H1 (cell line): ENCODE data around the gene CHD6. TPM values are rescaled to one million over a fixed set of nuclear protein-coding genes. Genes with fewer than 3 reads are reported as not detected.

Experiments used
- CTCF ChIA-PET: fragments of 300-600 bp; sonication (Branson Sonifier 250); formaldehyde crosslinking; loops from one replicate; lab custom pipeline; 2021; ENCODE audit not compliant: partially characterized antibody; lab: Charles Lee
- POLR2A ChIA-PET: fragments of 300-600 bp; sonication (Branson Sonifier 250); formaldehyde crosslinking; loops from one replicate; lab custom pipeline; 2021; ENCODE audit warnings: inconsistent platforms; ENCODE audit not compliant: partially characterized antibody; lab: Charles Lee
- DNase-seq, 2 experiments: peaks; one replicate each; pipeline versions ENCODE4 v3.0.0 to v3.0.0-alpha.2; 2010 to 2022; ENCODE audit warnings: low spot score in 2 of 2, low read depth in 1 of 2, mixed read lengths in 1 of 2
- FAIRE-seq: peaks from 2 replicates; lab custom pipeline; 2011; peaks lifted over from hg19 to GRCh38; lab: Jason Lieb, UNC
- H2AFZ ChIP-seq: 2 replicates; pipeline ENCODE4 v1.8.1; 2012; ENCODE audit warnings: low read length, inconsistent platforms
- H2AK5ac ChIP-seq: 2 replicates; pipeline ENCODE4 v1.6.1; 2013; ENCODE audit warnings: low read depth, low read length
- H2BK120ac ChIP-seq: replicated peaks from 2 replicates; pipeline ENCODE3; 2013; ENCODE audit warnings: low read depth, low read length, inconsistent platforms
- H2BK12ac ChIP-seq: 2 replicates; pipeline ENCODE4 v1.6.1; 2013; ENCODE audit warnings: low read depth, low read length
- H2BK15ac ChIP-seq: 2 replicates; pipeline ENCODE4 v1.6.1; 2013; ENCODE audit warnings: low read length
- H2BK20ac ChIP-seq: 2 replicates; pipeline ENCODE4 v1.6.1; 2013; ENCODE audit warnings: low read length
- H2BK5ac ChIP-seq: 2 replicates; pipeline ENCODE4 v1.6.1; 2013; ENCODE audit warnings: low read depth, low read length
- H3K14ac ChIP-seq: 2 replicates; pipeline ENCODE4 v1.6.1; 2013; ENCODE audit warnings: inconsistent platforms; ENCODE audit not compliant: insufficient read length
- H3K18ac ChIP-seq: 2 replicates; pipeline ENCODE4 v1.6.1; 2013; ENCODE audit warnings: low read length; ENCODE audit errors: extremely low read depth
- H3K23ac ChIP-seq: 2 replicates; pipeline ENCODE4 v1.6.1; 2013; ENCODE audit warnings: inconsistent platforms; ENCODE audit not compliant: insufficient read length
- H3K23me2 ChIP-seq: 2 replicates; pipeline ENCODE4 v1.6.1; 2013; ENCODE audit warnings: low read depth, low read length
- H3K27ac ChIP-seq: 2 replicates; pipeline ENCODE4 v1.6.1; 2011; ENCODE audit warnings: low read depth, low read length, inconsistent platforms
- H3K27me3 ChIP-seq, 4 experiments: replicated peaks in 1 of 4; 1 replicate in 1 of 4; 2 replicates in 3 of 4; pipeline versions ENCODE4 v1.6.1 to v1.8.1; 2011 to 2013; ENCODE audit warnings: low read length in 3 of 4, mild to moderate bottlenecking in 3 of 4, inconsistent platforms in 2 of 4, mixed read lengths in 2 of 4, moderate library complexity in 1 of 4; ENCODE audit not compliant: control insufficient read depth in 3 of 4, insufficient read depth in 3 of 4; ENCODE audit errors: extremely low read depth in 1 of 4
- H3K36me3 ChIP-seq, 4 experiments: 2 replicates each; pipeline versions ENCODE4 v1.6.1 to v1.8.1; 2011 to 2013; ENCODE audit warnings: mild to moderate bottlenecking in 4 of 4, low read length in 3 of 4, moderate library complexity in 2 of 4, control low read depth in 1 of 4, inconsistent platforms in 1 of 4; ENCODE audit not compliant: insufficient read depth in 4 of 4, control insufficient read depth in 2 of 4
- H3K4ac ChIP-seq: replicated peaks from 2 replicates; pipeline ENCODE3; 2013; ENCODE audit warnings: low read length, low read depth, mixed read lengths, inconsistent platforms; ENCODE audit not compliant: insufficient read length
- H3K4me1 ChIP-seq, 4 experiments: replicated peaks in 1 of 4; 1 replicate in 1 of 4; 2 replicates in 3 of 4; pipeline versions ENCODE4 v1.6.1 to v1.8.1; 2011 to 2013; ENCODE audit warnings: low read length in 3 of 4, inconsistent platforms in 2 of 4, mixed read lengths in 1 of 4; ENCODE audit not compliant: insufficient read depth in 4 of 4, control insufficient read depth in 3 of 4
- H3K4me2 ChIP-seq, 2 experiments: 2 replicates each; pipeline versions ENCODE4 v1.6.1 to v1.8.1; 2011 to 2013; ENCODE audit warnings: low read depth in 2 of 2, low read length in 2 of 2, control low read depth in 1 of 2, inconsistent platforms in 1 of 2, mild to moderate bottlenecking in 1 of 2; ENCODE audit not compliant: insufficient read depth in 1 of 2
- H3K4me3 ChIP-seq, 4 experiments: fragments of 200-600, 300-600 bp in 1 of 4; sonication (generic), shearing (Covaris generic), sonication (Bioruptor Twin) in 1 of 4; 2 replicates each; pipeline versions ENCODE4 v1.5.1 to v1.8.1; 2011 to 2016; ENCODE audit warnings: low read length in 4 of 4, low read depth in 3 of 4, control low read depth in 2 of 4, inconsistent platforms in 2 of 4, mild to moderate bottlenecking in 2 of 4, mixed read lengths in 1 of 4, moderate library complexity in 1 of 4; ENCODE audit not compliant: insufficient read depth in 2 of 4; ENCODE audit errors: extremely low read depth in 1 of 4
- H3K56ac ChIP-seq: replicated peaks from 2 replicates; pipeline ENCODE3; 2013; ENCODE audit warnings: low read depth, mild to moderate bottlenecking, mixed read lengths, low read length, inconsistent platforms; ENCODE audit not compliant: insufficient read length
- H3K79me1 ChIP-seq: 2 replicates; pipeline ENCODE4 v1.6.1; 2013; ENCODE audit warnings: low read depth, low read length, control low read depth
- H3K79me2 ChIP-seq, 2 experiments: 2 replicates each; pipeline versions ENCODE4 v1.6.1 to v1.8.1; 2012 to 2013; ENCODE audit warnings: low read length in 2 of 2, mild to moderate bottlenecking in 2 of 2, inconsistent platforms in 1 of 2; ENCODE audit not compliant: insufficient read depth in 2 of 2, control insufficient read depth in 1 of 2
- H3K9ac ChIP-seq, 4 experiments: replicated peaks in 1 of 4; 1 replicate in 1 of 4; 2 replicates in 3 of 4; pipeline versions ENCODE4 v1.6.1 to v1.8.1; 2011 to 2013; ENCODE audit warnings: low read depth in 3 of 4, low read length in 3 of 4, control low read depth in 2 of 4, mild to moderate bottlenecking in 2 of 4, moderate library complexity in 2 of 4, inconsistent platforms in 1 of 4; ENCODE audit errors: extremely low read depth in 1 of 4
- H3K9me3 ChIP-seq, 2 experiments: 2 replicates each; pipeline versions ENCODE4 v1.6.1 to v1.8.1; 2012 to 2013; ENCODE audit warnings: mild to moderate bottlenecking in 2 of 2, moderate library complexity in 2 of 2, control low read depth in 1 of 2, inconsistent platforms in 1 of 2, low read depth in 1 of 2, low read length in 1 of 2, mixed read lengths in 1 of 2; ENCODE audit not compliant: insufficient read depth in 2 of 2
- H4K20me1 ChIP-seq, 2 experiments: replicated peaks in 1 of 2; 2 replicates each; pipeline versions ENCODE3 to v1.8.1; 2011 to 2013; ENCODE audit warnings: inconsistent platforms in 2 of 2, low read length in 2 of 2, mild to moderate bottlenecking in 1 of 2; ENCODE audit not compliant: insufficient read depth in 2 of 2, control insufficient read depth in 1 of 2
- H4K5ac ChIP-seq: 2 replicates; pipeline ENCODE4 v1.6.1; 2013; ENCODE audit warnings: low read length, low read depth, mixed read lengths, inconsistent platforms; ENCODE audit not compliant: insufficient read length
- H4K8ac ChIP-seq: 2 replicates; pipeline ENCODE4 v1.8.0; 2013; ENCODE audit warnings: mild to moderate bottlenecking, moderate library complexity, low read length, inconsistent platforms; ENCODE audit not compliant: insufficient read depth; ENCODE audit errors: extremely low read depth
- H4K91ac ChIP-seq: replicated peaks from 2 replicates; pipeline ENCODE3; 2013; ENCODE audit warnings: low read length, mixed read lengths, inconsistent platforms; ENCODE audit not compliant: insufficient read length
- ATF2 ChIP-seq: IDR thresholded peaks from 2 replicates; pipeline ENCODE4 v1.6.1; 2012; ENCODE audit warnings: low read length, inconsistent platforms
- EP300 ChIP-seq, 2 experiments: IDR thresholded peaks; 1 replicate in 1 of 2; 2 replicates in 1 of 2; pipeline ENCODE4 v1.6.1; 2011 to 2012; ENCODE audit warnings: low read depth in 2 of 2, low read length in 2 of 2, mild to moderate bottlenecking in 2 of 2, borderline replicate concordance in 1 of 2, inconsistent platforms in 1 of 2, moderate library complexity in 1 of 2
- GTF2F1 ChIP-seq: IDR thresholded peaks from 2 replicates; pipeline ENCODE4 v1.6.1; 2012; ENCODE audit warnings: low read depth, low read length, improper control_type of control experiment, borderline replicate concordance
- WGBS, 2 experiments: shearing (Covaris generic) in 1 of 2; methylation state at CpG; one replicate each; pipeline versions ENCODE4 v1.1.6 to v1.1.7; 2013 to 2015; ENCODE audit warnings: low lambda C conversion rate in 2 of 2, mixed read lengths in 2 of 2, inconsistent platforms in 1 of 2, low coverage in 1 of 2, missing lambda C conversion rate in 1 of 2; ENCODE audit not compliant: insufficient replicate concordance in 2 of 2, insufficient coverage in 1 of 2, insufficient read length in 1 of 2; ENCODE audit errors: extremely low coverage in 1 of 2, missing lambda C conversion rate in 1 of 2; 5-methylcytosine and 5-hydroxymethylcytosine counted together
- polyA plus RNA-seq, 7 experiments: library from polyadenylated mRNA; depleted of rRNA in 3 of 7; stranded (reverse) in 5 of 7; unstranded in 2 of 7; fragments of >200 nt in 5 of 7; fragments of 200-250 nt in 2 of 7; gene quantifications; 1 replicate in 5 of 7; 2 replicates in 1 of 7; 4 replicates in 1 of 7; pipeline versions ENCODE4 v1.2.1 to v1.2.3, GENCODE V29; 2011 to 2013; ENCODE audit warnings: missing spikeins in 2 of 7, mixed read lengths in 2 of 7
- total RNA-seq: library from RNA; stranded (reverse); fragmentation: NEBNext Ultra II Directional; extraction: Animal tissue kit (Norgen Biotek cat#: 25700); gene quantifications from 2 replicates; pipeline ENCODE4 v1.2.1, GENCODE V29; 2021

The CHD6 gene
- total and polyA plus RNA-seq, 2 of the 8 experiments (the other 6 are each of a cell fraction or from before 2014, with no cell fraction given): 11.1 to 62.9 TPM

GRCh38 chr20:41533537-41534136, 84.5 kb downstream of the CHD6 start:
- Histone ChIP-seq H2BK12ac (no peak overlapping the region), H3K4me2 (no peak overlapping the region), H3K18ac (no peak overlapping the region), H3K23me2 (no peaks in the 10 kb centered on the region), H2BK20ac (no peak overlapping the region), H4K8ac (no peak overlapping the region), H3K23ac (no peak overlapping the region), H3K27ac (no peak overlapping the region), H3K36me3 (peaks cover 0 to 18% (median 9%) of the 10 kb centered on the region in 4 experiments; a peak in 6 of 8 replicates), H3K79me2 (peaks cover 0 to 58% of the 10 kb centered on the region in 2 experiments; a peak in 2 of 4 replicates), H3K27me3 (no peaks in the 10 kb centered on the region), H3K4ac (no peak overlapping the region), H2BK120ac (no peak overlapping the region), H3K4me3 (no peak overlapping the region), H4K5ac (no peak overlapping the region), H3K9ac (no peak overlapping the region), H3K14ac (no peak overlapping the region), H2BK5ac (no peak overlapping the region), H2BK15ac (no peak overlapping the region), H3K4me1 (no peaks in the 10 kb centered on the region), H2AFZ (no peak overlapping the region), H4K20me1 (peaks cover 4 to 9% of the 10 kb centered on the region in 2 experiments), H2AK5ac (no peak overlapping the region), H3K56ac (no peak overlapping the region), H3K79me1 (peaks cover 6% of the 10 kb centered on the region; the same call in 1 of the 2 replicates), H3K9me3 (peaks cover 0 to 9% of the 10 kb centered on the region in 2 experiments; a peak in 2 of 4 replicates), H4K91ac (no peak overlapping the region)
- POLR2A ChIA-PET: no interaction called here
- no peak for DNase-seq
- 86% methylated on average over 2 of the region's 2 CpGs; no CpG with 5 or more reads in 1 of the 2 experiments for WGBS, 2 experiments
- no peak for TF ChIP-seq ATF2
- no peak for TF ChIP-seq EP300 (IDR thresholded peaks at IDR 0.05; ENCODE audit: borderline replicate concordance in 1 of 2, low read depth in 2 of 2, low read length in 2 of 2)
- TF ChIP-seq GTF2F1: no peak
- FAIRE-seq: no peak
- CTCF ChIA-PET: interaction anchor here (0.6 kb wide), 2 partner anchors 34 to 50 kb away, joined by 3 read pairs; no protein-coding TSS in a partner anchor
